CD8-positive, alpha-beta memory T cell (primary cell): Measurements from ENCODE around the gene RBM20. TPM values are rescaled to one million over a fixed set of nuclear protein-coding genes. Genes with fewer than 3 reads are reported as not detected.

Experiments
- CTCF ChIA-PET: fragments of 350-600 bp; sonication (Branson Sonifier 250); formaldehyde crosslinking; loops from one replicate; lab custom pipeline; 2021; ENCODE audit warnings: antibody characterized with exemption; lab: Charles Lee
- POLR2A ChIA-PET: fragments of 350-600 bp; sonication (Branson Sonifier 250); formaldehyde crosslinking; loops from one replicate; lab custom pipeline; 2021; ENCODE audit warnings: antibody characterized with exemption; lab: Charles Lee
- DNase-seq, 5 donors: peaks; one replicate each; pipeline versions ENCODE4 v3.0.0 to v3.0.0-alpha.2; 2020 to 2022; ENCODE audit warnings: mixed read lengths in 1 of 5
- H3K27ac ChIP-seq: one replicate; pipeline ENCODE4 v1.7.0; 2013; ENCODE audit warnings: low read depth, mild to moderate bottlenecking, low read length, moderate library complexity
- H3K27me3 ChIP-seq: 2 replicates; pipeline ENCODE4 v1.7.0; 2013; ENCODE audit warnings: low read length, mild to moderate bottlenecking; ENCODE audit not compliant: insufficient read depth, poor library complexity, severe bottlenecking
- H3K36me3 ChIP-seq: 2 replicates; pipeline ENCODE4 v1.7.0; 2013; ENCODE audit warnings: mild to moderate bottlenecking, low read length, moderate library complexity; ENCODE audit not compliant: insufficient read depth
- H3K4me1 ChIP-seq: 2 replicates; pipeline ENCODE4 v1.7.0; 2013; ENCODE audit warnings: mild to moderate bottlenecking, low read length, moderate library complexity; ENCODE audit not compliant: insufficient read depth
- H3K4me3 ChIP-seq: 2 replicates; pipeline ENCODE4 v1.7.0; 2013; ENCODE audit warnings: mild to moderate bottlenecking, low read length
- H3K9me3 ChIP-seq: 2 replicates; pipeline ENCODE4 v1.7.0; 2013; ENCODE audit warnings: mild to moderate bottlenecking, low read length
- H3K27ac Mint-ChIP-seq, 8 donors: one replicate each; pipeline ENCODE4 v1.8.0; 2020 to 2021; ENCODE audit warnings: mixed read lengths in 8 of 8, mild to moderate bottlenecking in 6 of 8, inconsistent platforms in 3 of 8, moderate library complexity in 3 of 8
- H3K27me3 Mint-ChIP-seq, 2 donors: one replicate each; pipeline ENCODE4 v1.8.0; 2020 to 2021; ENCODE audit warnings: mixed read lengths in 2 of 2, mild to moderate bottlenecking in 1 of 2, moderate library complexity in 1 of 2
- H3K36me3 Mint-ChIP-seq, 3 donors: one replicate each; pipeline ENCODE4 v1.8.0; 2020 to 2021; ENCODE audit warnings: mixed read lengths in 3 of 3, inconsistent platforms in 1 of 3, mild to moderate bottlenecking in 1 of 3
- H3K4me1 Mint-ChIP-seq, 3 donors: one replicate each; pipeline ENCODE4 v1.8.0; 2020 to 2021; ENCODE audit warnings: mixed read lengths in 3 of 3, inconsistent platforms in 1 of 3, mild to moderate bottlenecking in 1 of 3
- H3K4me3 Mint-ChIP-seq, 7 donors: one replicate each; pipeline ENCODE4 v1.8.0; 2020 to 2021; ENCODE audit warnings: mixed read lengths in 7 of 7, mild to moderate bottlenecking in 6 of 7, moderate library complexity in 4 of 7, inconsistent platforms in 2 of 7
- H3K9me3 Mint-ChIP-seq, 5 donors: one replicate each; pipeline ENCODE4 v1.8.0; 2020 to 2022; ENCODE audit warnings: mixed read lengths in 5 of 5, mild to moderate bottlenecking in 3 of 5, moderate library complexity in 2 of 5, inconsistent platforms in 1 of 5
- polyA plus RNA-seq: library from polyadenylated mRNA; unstranded; fragments of 300-500 nt; fragmentation: Illumina TruSeq; gene quantifications from one replicate; pipeline ENCODE4 v1.2.3, GENCODE V29; 2021
- total RNA-seq, 2 experiments: library from RNA; stranded (reverse); gene quantifications; one replicate each; pipeline ENCODE4 v1.2.3, GENCODE V29; 2021

Gene RBM20
- total and polyA plus RNA-seq, 3 experiments from 2014 or later: 0.07 to 0.09 TPM; not detected in 1

DNA sequence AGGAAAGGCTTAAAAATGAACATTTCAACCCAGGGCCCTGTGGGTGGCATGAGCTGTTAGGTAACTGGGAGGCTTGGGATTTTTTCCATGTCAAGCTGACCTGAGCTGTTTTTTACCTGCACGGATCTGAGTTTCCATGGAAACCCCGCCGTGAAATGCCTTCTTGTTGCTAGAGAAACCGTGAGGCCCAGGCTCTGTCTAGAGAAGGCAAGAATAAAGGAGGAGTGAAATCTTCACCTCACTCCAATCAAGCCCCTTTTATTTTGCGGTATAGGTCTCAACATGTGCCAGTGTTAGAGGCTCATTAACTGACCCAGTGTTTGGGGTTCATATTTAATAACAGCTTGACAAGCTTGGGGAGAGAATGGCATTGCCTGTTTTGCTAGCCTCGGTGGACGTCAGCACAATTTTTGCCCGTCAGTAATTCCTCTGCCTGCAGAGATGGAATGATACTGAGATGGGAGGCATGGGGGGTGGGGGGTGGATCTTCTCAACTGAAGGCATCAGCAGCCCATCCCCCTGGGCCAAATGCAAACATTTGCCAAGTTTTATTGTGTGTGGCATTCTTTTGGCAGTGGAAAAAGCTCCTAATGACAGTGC lies 178.7 kb downstream of the RBM20 start:
- Histone ChIP-seq H3K27ac (no peak overlapping the region), H3K4me1 (no peaks in the 10 kb centered on the region), H3K9me3 (no peaks in the 10 kb centered on the region), H3K4me3 (no peak overlapping the region), H3K27me3 (no peaks in the 10 kb centered on the region), H3K36me3 (no peaks in the 10 kb centered on the region)
- Mint-ChIP-seq H3K27ac (peak overlapping the region in 2 of 8 donors; percentile 22 to 63), H3K9me3 (no peaks in the 10 kb centered on the region), H3K27me3 (no peaks in the 10 kb centered on the region), H3K36me3 (no peaks in the 10 kb centered on the region), H3K4me3 (no peak overlapping the region), H3K4me1 (peaks cover 2 to 6% (median 5%) of the 10 kb centered on the region in 3 donors)
- no peak for DNase-seq
- ChIA-PET CTCF (interaction anchor here (1.5 kb wide), 1 partner anchor 50 kb away, joined by 4 read pairs; no protein-coding TSS in a partner anchor), POLR2A (no interaction called here)

DNA sequence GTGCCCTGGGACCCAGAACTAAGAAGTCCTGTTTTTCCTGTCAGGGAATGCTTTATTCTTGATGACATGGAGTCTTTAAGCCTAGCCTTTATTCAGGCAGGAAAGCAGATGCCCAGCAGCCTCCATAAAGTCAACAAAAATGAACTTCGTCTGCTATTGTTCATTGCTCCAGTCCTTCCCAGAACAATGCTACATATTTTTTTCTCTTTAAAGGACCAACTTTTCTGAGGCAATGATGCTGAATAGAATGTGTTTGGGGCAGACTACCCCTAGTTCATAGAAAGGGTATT lies 180.0 kb downstream of the RBM20 start:
- no peaks in the 10 kb centered on the region for H3K36me3 ChIP-seq
- Mint-ChIP-seq H3K27ac (no peak overlapping the region), H3K36me3 (no peaks in the 10 kb centered on the region), H3K9me3 (no peaks in the 10 kb centered on the region), H3K27me3 (no peaks in the 10 kb centered on the region), H3K4me3 (no peak overlapping the region), H3K4me1 (peaks cover 2 to 6% (median 4%) of the 10 kb centered on the region in 3 donors)
- POLR2A ChIA-PET: no interaction called here
- CTCF ChIA-PET: no interaction called here
- no peak overlapping the region for H3K4me3 ChIP-seq
- H3K4me1 ChIP-seq: no peaks in the 10 kb centered on the region
- H3K27me3 ChIP-seq: no peaks in the 10 kb centered on the region
- no peak overlapping the region for H3K27ac ChIP-seq
- no peak for DNase-seq
- no peaks in the 10 kb centered on the region for H3K9me3 ChIP-seq

DNA sequence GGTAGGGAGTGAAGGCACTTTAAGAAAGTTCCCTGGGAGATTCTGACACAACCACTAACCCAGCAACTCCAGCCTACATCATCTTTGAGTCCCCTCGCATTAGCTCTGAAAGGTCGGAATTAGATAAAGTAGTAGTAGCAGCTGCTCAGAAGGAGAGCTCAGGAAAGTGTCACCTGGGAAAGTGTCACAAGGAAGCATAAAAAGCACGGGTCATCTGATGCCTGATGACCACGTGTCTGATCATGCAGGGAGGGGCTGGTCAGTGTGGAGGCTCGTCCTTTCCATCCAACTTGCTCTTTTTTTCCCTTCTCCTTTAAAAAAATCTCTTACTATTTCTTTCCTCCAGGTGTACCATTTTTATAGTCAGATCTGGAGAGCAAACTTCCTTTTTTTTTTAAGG lies 180.5 kb downstream of the RBM20 start:
- no peak overlapping the region for H3K4me3 ChIP-seq
- H3K27me3 ChIP-seq: no peaks in the 10 kb centered on the region
- H3K9me3 Mint-ChIP-seq: no peaks in the 10 kb centered on the region
- no peaks in the 10 kb centered on the region for H3K9me3 ChIP-seq
- no peak overlapping the region for H3K4me3 Mint-ChIP-seq
- peak overlapping the region in 1 of 8 donors; percentile 80 for H3K27ac Mint-ChIP-seq
- peaks cover 2 to 6% (median 4%) of the 10 kb centered on the region in 3 donors for H3K4me1 Mint-ChIP-seq
- CTCF ChIA-PET: no interaction called here
- no peaks in the 10 kb centered on the region for H3K36me3 Mint-ChIP-seq
- POLR2A ChIA-PET: no interaction called here
- H3K27ac ChIP-seq: no peak overlapping the region
- no peaks in the 10 kb centered on the region for H3K36me3 ChIP-seq
- DNase-seq: no peak
- H3K4me1 ChIP-seq: no peaks in the 10 kb centered on the region
- H3K27me3 Mint-ChIP-seq: no peaks in the 10 kb centered on the region

DNA sequence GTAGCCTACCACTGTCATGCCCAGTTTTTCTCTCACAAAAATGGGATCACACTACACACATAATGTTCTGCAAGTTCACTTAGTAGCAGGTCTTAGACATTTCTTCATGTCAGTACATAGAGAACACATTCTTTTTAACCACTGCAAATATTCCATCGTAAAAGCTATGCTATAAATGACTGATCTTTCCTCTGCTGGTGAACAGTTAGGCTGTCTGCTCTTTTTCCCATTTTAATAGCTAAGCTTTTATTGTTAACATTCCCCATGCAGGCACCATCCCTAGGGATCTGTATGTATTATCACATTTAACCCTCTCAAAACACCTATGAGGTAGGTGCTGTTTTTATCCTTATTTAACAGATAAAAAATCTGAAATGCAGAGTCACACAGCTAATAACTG lies 181.4 kb downstream of the RBM20 start:
- H3K4me3 ChIP-seq: no peak overlapping the region
- H3K27me3 ChIP-seq: no peaks in the 10 kb centered on the region
- H3K9me3 Mint-ChIP-seq: no peaks in the 10 kb centered on the region
- H3K27ac Mint-ChIP-seq: peak overlapping the region in 2 of 8 donors; percentile 6 to 41
- DNase-seq: no peak
- H3K36me3 ChIP-seq: no peaks in the 10 kb centered on the region
- H3K4me1 Mint-ChIP-seq: peaks cover 2 to 6% (median 4%) of the 10 kb centered on the region in 3 donors
- H3K27ac ChIP-seq: no peak overlapping the region
- H3K4me1 ChIP-seq: no peaks in the 10 kb centered on the region
- ChIA-PET CTCF (interaction anchor here (0.8 to 1.1 kb wide), 2 partner anchors 22 to 23 kb away, joined by 3 read pairs; no protein-coding TSS in a partner anchor), POLR2A (interaction anchor here (0.5 kb wide), 1 partner anchor 342 kb away, joined by 6 read pairs; no protein-coding TSS in a partner anchor)
- no peaks in the 10 kb centered on the region for H3K9me3 ChIP-seq
- no peaks in the 10 kb centered on the region for H3K36me3 Mint-ChIP-seq
- no peak overlapping the region for H3K4me3 Mint-ChIP-seq
- no peaks in the 10 kb centered on the region for H3K27me3 Mint-ChIP-seq

DNA sequence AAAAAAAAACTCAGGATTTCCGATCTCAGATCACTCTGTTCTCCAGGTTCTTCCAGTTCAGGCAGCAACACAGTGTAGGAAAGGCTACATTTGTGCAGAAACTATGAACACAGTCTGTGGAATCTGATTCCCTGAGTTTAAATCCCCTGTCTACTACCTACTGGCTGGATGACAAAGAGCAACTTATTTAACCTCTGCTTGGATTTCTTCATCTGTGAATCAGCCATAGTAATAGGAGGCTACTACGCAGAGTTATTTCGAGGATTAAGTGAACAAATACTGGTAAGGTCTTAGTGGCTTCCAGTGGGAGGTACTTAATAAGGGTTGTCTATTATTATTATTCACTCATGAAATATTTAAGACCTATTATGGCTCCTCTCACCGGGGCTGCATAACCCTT lies 183.3 kb downstream of the RBM20 start:
- no peak for DNase-seq
- CTCF ChIA-PET: no interaction called here
- Mint-ChIP-seq H3K36me3 (no peaks in the 10 kb centered on the region), H3K4me3 (no peak overlapping the region), H3K4me1 (peaks cover 0 to 5% (median 0%) of the 10 kb centered on the region in 3 donors), H3K27me3 (no peaks in the 10 kb centered on the region), H3K9me3 (no peaks in the 10 kb centered on the region), H3K27ac (peak overlapping the region in 1 of 8 donors; percentile 9)
- H3K9me3 ChIP-seq: no peaks in the 10 kb centered on the region
- H3K36me3 ChIP-seq: no peaks in the 10 kb centered on the region
- H3K4me3 ChIP-seq: no peak overlapping the region
- POLR2A ChIA-PET: no interaction called here
- no peaks in the 10 kb centered on the region for H3K4me1 ChIP-seq
- H3K27ac ChIP-seq: no peak overlapping the region
- no peaks in the 10 kb centered on the region for H3K27me3 ChIP-seq

DNA sequence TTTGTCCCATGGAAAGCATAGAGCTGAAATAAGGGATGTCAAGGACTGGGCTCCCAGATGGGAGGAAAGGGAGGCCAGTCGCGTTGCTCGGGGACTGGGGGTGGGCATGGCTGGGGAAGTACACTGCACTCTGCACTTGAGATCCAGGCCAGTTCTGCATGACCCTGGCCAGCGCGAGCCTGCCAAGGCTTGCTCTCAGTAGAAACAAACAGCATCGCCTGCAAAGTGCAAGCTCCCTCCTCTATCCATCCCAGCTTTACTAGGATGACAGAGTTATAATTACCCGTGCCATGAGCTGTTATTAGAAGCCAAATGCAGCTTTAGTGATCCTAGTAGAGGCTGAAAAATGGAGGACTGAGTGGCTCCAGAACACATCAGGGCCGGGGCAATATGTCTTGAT lies 183.7 kb downstream of the RBM20 start:
- no peaks in the 10 kb centered on the region for H3K4me1 ChIP-seq
- no peaks in the 10 kb centered on the region for H3K9me3 Mint-ChIP-seq
- DNase-seq: no peak
- H3K4me3 ChIP-seq: no peak overlapping the region
- no peaks in the 10 kb centered on the region for H3K36me3 ChIP-seq
- POLR2A ChIA-PET: no interaction called here
- no peaks in the 10 kb centered on the region for H3K36me3 Mint-ChIP-seq
- no peaks in the 10 kb centered on the region for H3K9me3 ChIP-seq
- H3K27ac Mint-ChIP-seq: no peak overlapping the region
- CTCF ChIA-PET: no interaction called here
- no peak overlapping the region for H3K4me3 Mint-ChIP-seq
- no peaks in the 10 kb centered on the region for H3K27me3 Mint-ChIP-seq
- H3K4me1 Mint-ChIP-seq: peaks cover 0 to under 1% (median 0%) of the 10 kb centered on the region in 3 donors
- H3K27ac ChIP-seq: no peak overlapping the region
- H3K27me3 ChIP-seq: no peaks in the 10 kb centered on the region

DNA sequence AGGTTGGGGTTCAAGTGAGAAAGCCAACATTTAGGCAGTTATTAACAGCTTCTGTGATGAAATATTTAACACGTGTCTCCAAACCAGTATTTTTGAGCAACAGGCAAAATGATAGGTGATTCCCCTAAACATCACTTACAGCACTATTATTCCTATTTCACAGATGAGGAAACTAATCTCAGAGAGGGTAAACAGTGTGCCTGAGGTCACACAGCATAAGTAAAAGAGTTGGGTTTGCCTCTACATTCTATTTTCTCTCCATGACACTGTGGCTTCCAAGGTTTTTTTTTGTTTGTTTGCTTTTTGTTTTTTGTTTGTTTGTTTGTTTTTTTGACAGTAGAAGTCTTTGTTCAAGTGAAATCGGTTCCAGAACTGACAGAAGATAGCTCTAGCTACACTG lies 184.4 kb downstream of the RBM20 start:
- Mint-ChIP-seq H3K4me3 (no peak overlapping the region), H3K27ac (peak overlapping the region in 2 of 8 donors; percentile 64 to 80), H3K27me3 (no peaks in the 10 kb centered on the region), H3K36me3 (no peaks in the 10 kb centered on the region), H3K9me3 (no peaks in the 10 kb centered on the region), H3K4me1 (no peaks in the 10 kb centered on the region)
- DNase-seq: no peak
- H3K4me3 ChIP-seq: no peak overlapping the region
- H3K36me3 ChIP-seq: no peaks in the 10 kb centered on the region
- H3K4me1 ChIP-seq: peaks cover 3% of the 10 kb centered on the region
- CTCF ChIA-PET: interaction anchor here (0.9 kb wide), 1 partner anchor 21 kb away, joined by 3 read pairs; no protein-coding TSS in a partner anchor
- H3K27me3 ChIP-seq: no peaks in the 10 kb centered on the region
- POLR2A ChIA-PET: no interaction called here
- H3K27ac ChIP-seq: no peak overlapping the region
- no peaks in the 10 kb centered on the region for H3K9me3 ChIP-seq

DNA sequence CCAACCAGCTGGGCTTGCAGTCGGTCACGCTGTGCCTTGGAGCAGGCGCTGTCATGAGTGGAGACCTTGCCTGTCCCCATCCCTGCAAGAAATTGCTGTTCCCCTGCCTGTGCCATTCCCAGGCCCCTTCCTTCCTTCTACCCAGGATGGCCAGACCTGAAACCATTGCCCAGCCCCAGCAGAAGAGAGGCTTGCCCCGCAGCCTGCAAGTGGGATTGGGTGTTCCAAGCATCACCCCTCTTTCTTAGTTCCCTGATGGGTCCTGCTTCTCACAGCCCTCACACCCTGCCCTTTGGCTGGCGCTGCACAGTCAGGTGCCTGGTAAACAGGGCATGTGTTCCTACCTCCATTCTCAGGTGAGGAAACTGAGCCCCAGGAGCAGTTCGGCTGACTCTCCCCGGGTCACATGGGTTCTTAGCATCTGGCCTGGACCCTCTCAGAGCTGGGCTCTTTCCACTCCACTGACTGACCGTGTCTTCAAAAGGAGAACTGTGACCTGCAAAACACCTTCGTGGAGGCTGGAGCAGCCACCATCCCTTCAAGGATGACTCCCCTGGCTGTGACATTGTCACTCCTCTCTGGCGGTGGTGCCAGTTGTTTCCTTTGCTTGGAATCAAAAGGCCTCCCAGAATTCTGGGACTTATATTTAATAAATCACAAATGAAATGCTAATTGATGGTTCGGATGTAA lies 185.7 kb downstream of the RBM20 start:
- ChIA-PET CTCF (no interaction called here), POLR2A (interaction anchor here (0.6 kb wide), 1 partner anchor 17 kb away, joined by 6 read pairs; no protein-coding TSS in a partner anchor)
- Histone ChIP-seq H3K4me1 (peaks cover 16% of the 10 kb centered on the region), H3K27me3 (no peaks in the 10 kb centered on the region), H3K27ac (no peak overlapping the region), H3K9me3 (no peaks in the 10 kb centered on the region), H3K36me3 (no peaks in the 10 kb centered on the region), H3K4me3 (no peak overlapping the region)
- Mint-ChIP-seq H3K36me3 (no peaks in the 10 kb centered on the region), H3K4me3 (no peak overlapping the region), H3K27ac (no peak overlapping the region), H3K9me3 (no peaks in the 10 kb centered on the region), H3K27me3 (no peaks in the 10 kb centered on the region), H3K4me1 (peaks cover 5 to 8% (median 6%) of the 10 kb centered on the region in 3 donors)
- DNase-seq: no peak
